ENCODE data around the gene MYO5B.

GRCh38 chr18:50092245-50092805 is 102.6 kb downstream of the MYO5B start:
- TF ChIP-seq MAX (IDR thresholded peaks at IDR 0.05; ENCODE audit: low read depth, low read length): no peak
- TF ChIP-seq CTCF (IDR thresholded peaks at IDR 0.05; ENCODE audit: low read depth, low read length): no peak
- no peak for TF ChIP-seq MYC (IDR thresholded peaks at IDR 0.05; ENCODE audit: low read depth, low read length)
- TF ChIP-seq POLR2A (IDR thresholded peaks at IDR 0.05; ENCODE audit: extremely low read depth, insufficient read length): no peak

All from NB4 (cell line).